ENCODE data around the gene AMACR. TPM values are rescaled to one million over a fixed set of nuclear protein-coding genes. Genes with fewer than 3 reads are reported as not detected.
A peak's percentile ranks its signal among the peaks of the same experiment; 100 is the strongest.

Gene AMACR
- total and polyA plus RNA-seq, 10 donors, result 3.1 to 9.9 (median 8.9) TPM

- intact Hi-C loops (cut with DNase I; ENCODE audit: low total_unique reads), result no loop called here
- 67 to 73% (median 70%) methylated on average over 5 of the region's 5 CpGs for WGBS, 5 donors
- Histone ChIP-seq H3K36me3 (no peaks in the 10 kb centered on the region), H3K27me3 (replicated peaks in 1 of 7) (no peaks in the 10 kb centered on the region), H3K9me3 (no peaks in the 10 kb centered on the region), H3K4me1 (peaks cover 0 to 5% (median 0%) of the 10 kb centered on the region in 6 donors), H3K27ac (no peak overlapping the region), H3K4me3 (no peak overlapping the region)
- DNase-seq, result no peak
- TF ChIP-seq POLR2A (IDR thresholded peaks at IDR 0.05), result no peak
- no peak for TF ChIP-seq POLR2AphosphoS5 (IDR thresholded peaks at IDR 0.05)
- TF ChIP-seq, protein P1, sequence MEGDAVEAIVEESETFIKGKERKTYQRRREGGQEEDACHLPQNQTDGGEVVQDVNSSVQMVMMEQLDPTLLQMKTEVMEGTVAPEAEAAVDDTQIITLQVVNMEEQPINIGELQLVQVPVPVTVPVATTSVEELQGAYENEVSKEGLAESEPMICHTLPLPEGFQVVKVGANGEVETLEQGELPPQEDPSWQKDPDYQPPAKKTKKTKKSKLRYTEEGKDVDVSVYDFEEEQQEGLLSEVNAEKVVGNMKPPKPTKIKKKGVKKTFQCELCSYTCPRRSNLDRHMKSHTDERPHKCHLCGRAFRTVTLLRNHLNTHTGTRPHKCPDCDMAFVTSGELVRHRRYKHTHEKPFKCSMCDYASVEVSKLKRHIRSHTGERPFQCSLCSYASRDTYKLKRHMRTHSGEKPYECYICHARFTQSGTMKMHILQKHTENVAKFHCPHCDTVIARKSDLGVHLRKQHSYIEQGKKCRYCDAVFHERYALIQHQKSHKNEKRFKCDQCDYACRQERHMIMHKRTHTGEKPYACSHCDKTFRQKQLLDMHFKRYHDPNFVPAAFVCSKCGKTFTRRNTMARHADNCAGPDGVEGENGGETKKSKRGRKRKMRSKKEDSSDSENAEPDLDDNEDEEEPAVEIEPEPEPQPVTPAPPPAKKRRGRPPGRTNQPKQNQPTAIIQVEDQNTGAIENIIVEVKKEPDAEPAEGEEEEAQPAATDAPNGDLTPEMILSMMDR (IDR thresholded peaks at IDR 0.05 in 8 of 11, conservative IDR thresholded peaks at IDR 0.05 in 3 of 11), result no peak
Observed at GRCh38 chr5:33975852-33976251, 32.0 kb downstream of the AMACR start.

DNA sequence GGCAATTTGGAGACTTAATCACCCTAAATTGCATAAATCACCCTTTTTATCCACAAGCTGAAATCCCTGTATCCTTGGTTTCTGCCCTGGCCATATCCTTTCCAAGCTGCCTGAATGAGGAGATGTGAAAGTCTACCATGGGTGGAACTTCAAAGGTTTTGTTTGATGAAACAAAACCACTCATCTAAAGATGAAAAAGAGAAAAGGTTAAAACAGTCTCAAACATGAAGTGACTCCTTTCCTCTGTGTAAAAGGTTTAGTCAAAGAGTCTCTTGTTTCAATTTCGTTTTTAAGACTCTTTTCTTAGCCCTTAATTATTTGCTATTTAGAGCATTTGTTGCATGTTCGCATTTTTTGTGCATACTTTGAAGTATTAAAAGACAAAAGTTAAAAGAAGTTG, 34.6 kb downstream of the AMACR start:
- H3K27ac ChIP-seq, result no peak overlapping the region
- no peaks in the 10 kb centered on the region for H3K9me3 ChIP-seq
- H3K4me1 ChIP-seq, result peaks cover 0 to 5% (median 0%) of the 10 kb centered on the region in 6 donors
- WGBS, 5 donors, result 53 to 65% (median 60%) methylated on average over 2 of the region's 2 CpGs
- no peaks in the 10 kb centered on the region for H3K27me3 ChIP-seq (replicated peaks in 1 of 7)
- H3K4me3 ChIP-seq, result no peak overlapping the region
- intact Hi-C loops (cut with DNase I; ENCODE audit: low total_unique reads), result no loop called here
- H3K36me3 ChIP-seq, result no peaks in the 10 kb centered on the region
- no peak for DNase-seq
- TF ChIP-seq POLR2A (IDR thresholded peaks at IDR 0.05) (no peak), POLR2AphosphoS5 (IDR thresholded peaks at IDR 0.05) (no peak)
- TF ChIP-seq, protein P1 (IDR thresholded peaks at IDR 0.05 in 8 of 11, conservative IDR thresholded peaks at IDR 0.05 in 3 of 11), result no peak

DNA sequence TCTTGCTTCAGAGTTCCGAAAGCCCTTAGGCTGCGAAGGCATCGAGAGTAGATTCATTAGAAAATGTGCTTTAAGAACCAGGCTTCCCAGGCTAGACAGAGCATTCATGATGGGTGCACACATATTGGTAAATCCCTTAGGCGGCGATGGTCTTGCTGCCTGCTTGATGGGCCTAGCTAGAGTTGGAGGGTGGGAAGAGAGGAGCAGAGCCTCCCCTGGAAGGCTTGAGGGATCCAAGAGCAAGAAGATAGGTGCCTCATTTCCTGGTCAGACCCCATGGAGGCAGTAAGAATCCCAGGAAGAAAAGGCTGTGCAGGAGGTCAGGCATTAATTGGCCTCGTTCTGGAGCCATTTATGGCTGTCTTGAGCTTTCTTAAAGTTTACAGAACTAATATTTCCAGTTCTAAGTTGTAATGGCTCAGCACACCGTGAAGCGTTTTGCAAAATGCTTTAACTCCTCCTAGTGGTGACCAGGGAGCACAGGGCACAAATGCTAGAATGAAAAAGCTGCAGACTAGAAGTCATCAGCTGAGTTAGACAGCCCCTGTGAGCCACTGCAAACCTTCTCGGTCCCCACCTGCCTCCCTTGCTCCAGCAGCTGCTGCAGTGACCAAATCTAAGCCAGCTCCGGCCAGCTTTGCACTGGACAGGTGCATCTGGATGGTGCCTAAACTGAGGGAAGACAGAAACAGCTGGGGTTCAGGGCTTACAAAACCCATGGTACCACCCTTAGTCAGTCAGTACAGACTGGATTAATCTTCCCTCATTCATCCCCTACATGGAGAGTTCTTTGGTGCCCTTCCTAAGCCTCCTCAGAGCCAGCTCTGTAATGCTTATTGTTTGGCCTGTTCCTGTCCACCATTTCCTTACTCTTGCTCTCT, 38.0 kb downstream of the AMACR start:
- intact Hi-C loops (cut with DNase I; ENCODE audit: low total_unique reads), result no loop called here
- 48 to 60% (median 53%) methylated on average over 10 of the region's 10 CpGs for WGBS, 5 donors
- H3K36me3 ChIP-seq, result no peaks in the 10 kb centered on the region
- no peaks in the 10 kb centered on the region for H3K27me3 ChIP-seq (replicated peaks in 1 of 7)
- no peak for TF ChIP-seq POLR2AphosphoS5 (IDR thresholded peaks at IDR 0.05)
- TF ChIP-seq, protein P1 (IDR thresholded peaks at IDR 0.05 in 8 of 11, conservative IDR thresholded peaks at IDR 0.05 in 3 of 11), result peak in 8 of 11 experiments; percentile 16 to 58 (median 48)
- H3K9me3 ChIP-seq, result no peaks in the 10 kb centered on the region
- DNase-seq, result no peak
- no peak overlapping the region for H3K4me3 ChIP-seq
- no peak overlapping the region for H3K27ac ChIP-seq
- H3K4me1 ChIP-seq, result peaks cover 0 to 4% (median 0%) of the 10 kb centered on the region in 6 donors

- H3K4me1 ChIP-seq, result no peaks in the 10 kb centered on the region
- 71 to 82% (median 78%) methylated on average over 3 of the region's 3 CpGs for WGBS, 5 donors
- H3K27me3 ChIP-seq (replicated peaks in 1 of 7), result no peaks in the 10 kb centered on the region
- no peak overlapping the region for H3K4me3 ChIP-seq
- TF ChIP-seq POLR2AphosphoS5 (IDR thresholded peaks at IDR 0.05) (no peak), POLR2A (IDR thresholded peaks at IDR 0.05) (no peak)
- TF ChIP-seq, protein P1 (IDR thresholded peaks at IDR 0.05 in 8 of 11, conservative IDR thresholded peaks at IDR 0.05 in 3 of 11), result no peak
- no peak overlapping the region for H3K27ac ChIP-seq
- H3K9me3 ChIP-seq, result no peaks in the 10 kb centered on the region
- H3K36me3 ChIP-seq, result no peaks in the 10 kb centered on the region
- intact Hi-C loops (cut with DNase I; ENCODE audit: low total_unique reads), result no loop called here
- DNase-seq, result no peak
Observed at GRCh38 chr5:33968211-33969005, 39.4 kb downstream of the AMACR start.
